Loucy (cell line): ENCODE measurements around the gene CMTM8.
A peak's percentile ranks its signal among the peaks of the same experiment; 100 is the strongest.

Experiments used
- H2AFZ ChIP-seq: fragments of 200-600 bp; sonication (generic); 2 replicates; pipeline ENCODE4 v1.6.0; 2016; ENCODE audit warnings: antibody characterized with exemption, mild to moderate bottlenecking, low read length, moderate library complexity
- H3F3A ChIP-seq: fragments of 200-600 bp; 2 replicates; pipeline ENCODE4 v1.6.0; 2016; ENCODE audit warnings: antibody characterized with exemption, low read depth, mild to moderate bottlenecking
- H3K27me3 ChIP-seq: fragments of 200-600 bp; sonication (generic); 2 replicates; pipeline ENCODE4 v1.6.1; 2014; ENCODE audit warnings: low read length, mild to moderate bottlenecking; ENCODE audit not compliant: insufficient read depth, poor library complexity, severe bottlenecking
- H3K36me3 ChIP-seq: fragments of 200-600 bp; sonication (generic); 2 replicates; pipeline ENCODE4 v1.6.1; 2016; ENCODE audit warnings: low read length; ENCODE audit not compliant: insufficient read depth
- H3K4me1 ChIP-seq: fragments of 200-600 bp; sonication (generic); 2 replicates; pipeline ENCODE4 v1.5.1; 2014; ENCODE audit warnings: low read length, mild to moderate bottlenecking; ENCODE audit not compliant: insufficient read depth, poor library complexity, severe bottlenecking
- H3K4me2 ChIP-seq: fragments of 200-600 bp; sonication (generic); 2 replicates; pipeline ENCODE4 v1.6.0; 2014; ENCODE audit warnings: antibody characterized with exemption, low read length, low read depth, mild to moderate bottlenecking; ENCODE audit not compliant: poor library complexity, severe bottlenecking
- H3K4me3 ChIP-seq: fragments of 200-600 bp; sonication (generic); 2 replicates; pipeline ENCODE4 v1.5.1; 2014; ENCODE audit warnings: low read length, mild to moderate bottlenecking, mixed read lengths; ENCODE audit not compliant: poor library complexity, severe bottlenecking
- H3K79me2 ChIP-seq: fragments of 200-600 bp; sonication (generic); 2 replicates; pipeline ENCODE4 v1.6.1; 2014; ENCODE audit warnings: low read length; ENCODE audit not compliant: insufficient read depth
- H3K9ac ChIP-seq: fragments of 200-600 bp; sonication (generic); 2 replicates; pipeline ENCODE4 v1.6.0; 2014; ENCODE audit warnings: mild to moderate bottlenecking, low read depth, low read length, moderate library complexity; ENCODE audit not compliant: poor library complexity, severe bottlenecking
- H3K9me2 ChIP-seq: fragments of 200-600 bp; sonication (generic); replicated peaks from 2 replicates; pipeline ENCODE4 v1.6.1; 2016; ENCODE audit warnings: low read depth, low read length, mixed read lengths
- H3K9me3 ChIP-seq: fragments of 200-600 bp; sonication (generic); 2 replicates; pipeline ENCODE4 v1.6.1; 2014; ENCODE audit warnings: mild to moderate bottlenecking, antibody characterized with exemption, low read length, low read depth; ENCODE audit not compliant: insufficient read depth
- H4K20me1 ChIP-seq: fragments of 200-600 bp; sonication (generic); 2 replicates; pipeline ENCODE4 v1.6.0; 2014; ENCODE audit warnings: antibody characterized with exemption, low read length, mild to moderate bottlenecking; ENCODE audit not compliant: insufficient read depth, poor library complexity, severe bottlenecking
- EZH2phosphoT487 ChIP-seq: fragments of 200-600 bp; IDR thresholded peaks from 2 replicates; pipeline ENCODE4 v1.6.1; 2018; ENCODE audit warnings: antibody characterized with exemption, mild to moderate bottlenecking, moderate library complexity, borderline replicate concordance
- TF ChIP-seq, protein P1 (sequence below): fragments of 200-600 bp; sonication (generic); conservative IDR thresholded peaks from 2 replicates; pipeline ENCODE4 v1.5.1; 2014; ENCODE audit warnings: mild to moderate bottlenecking, antibody characterized with exemption, low read length

The CMTM8 gene

DNA sequence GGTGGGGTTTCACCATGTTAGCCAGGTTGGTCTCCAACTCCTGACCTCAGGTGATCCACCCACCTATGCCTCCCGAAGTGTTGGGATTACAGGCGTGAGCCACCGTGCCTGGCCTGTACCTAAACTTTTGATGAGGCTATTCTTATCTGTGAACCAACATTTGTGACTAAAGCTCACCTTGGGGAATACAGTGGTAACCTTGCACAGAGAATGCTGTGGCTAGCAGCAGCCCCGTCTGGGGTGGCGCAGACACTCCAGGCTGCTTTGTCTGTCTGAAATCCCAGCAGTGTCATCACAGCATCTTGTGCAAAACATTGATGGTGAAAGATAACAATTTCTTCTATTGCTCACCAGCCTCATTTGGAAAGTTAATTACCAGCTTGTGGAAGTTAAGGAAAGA, 58.9 kb downstream of the CMTM8 start:
- TF ChIP-seq EZH2phosphoT487 = no peak
- TF ChIP-seq, protein P1, sequence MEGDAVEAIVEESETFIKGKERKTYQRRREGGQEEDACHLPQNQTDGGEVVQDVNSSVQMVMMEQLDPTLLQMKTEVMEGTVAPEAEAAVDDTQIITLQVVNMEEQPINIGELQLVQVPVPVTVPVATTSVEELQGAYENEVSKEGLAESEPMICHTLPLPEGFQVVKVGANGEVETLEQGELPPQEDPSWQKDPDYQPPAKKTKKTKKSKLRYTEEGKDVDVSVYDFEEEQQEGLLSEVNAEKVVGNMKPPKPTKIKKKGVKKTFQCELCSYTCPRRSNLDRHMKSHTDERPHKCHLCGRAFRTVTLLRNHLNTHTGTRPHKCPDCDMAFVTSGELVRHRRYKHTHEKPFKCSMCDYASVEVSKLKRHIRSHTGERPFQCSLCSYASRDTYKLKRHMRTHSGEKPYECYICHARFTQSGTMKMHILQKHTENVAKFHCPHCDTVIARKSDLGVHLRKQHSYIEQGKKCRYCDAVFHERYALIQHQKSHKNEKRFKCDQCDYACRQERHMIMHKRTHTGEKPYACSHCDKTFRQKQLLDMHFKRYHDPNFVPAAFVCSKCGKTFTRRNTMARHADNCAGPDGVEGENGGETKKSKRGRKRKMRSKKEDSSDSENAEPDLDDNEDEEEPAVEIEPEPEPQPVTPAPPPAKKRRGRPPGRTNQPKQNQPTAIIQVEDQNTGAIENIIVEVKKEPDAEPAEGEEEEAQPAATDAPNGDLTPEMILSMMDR = no peak
- peak overlapping the region; percentile 30; the same call in 1 of the 2 replicates for H2AFZ ChIP-seq

GRCh38 chr3:32301426-32301825, 62.9 kb downstream of the CMTM8 start:
- Histone ChIP-seq H3K9ac (no peak overlapping the region), H2AFZ (no peak overlapping the region), H3K27me3 (no peaks in the 10 kb centered on the region), H4K20me1 (no peaks in the 10 kb centered on the region), H3K9me3 (no peaks in the 10 kb centered on the region), H3K79me2 (no peaks in the 10 kb centered on the region), H3K4me1 (no peaks in the 10 kb centered on the region), H3K4me2 (no peak overlapping the region), H3K4me3 (no peak overlapping the region), H3K36me3 (no peaks in the 10 kb centered on the region), H3F3A (no peaks in the 10 kb centered on the region), H3K9me2 (no peaks in the 10 kb centered on the region)
- no peak for TF ChIP-seq EZH2phosphoT487
- TF ChIP-seq, protein P1 = no peak

More for the DNA sequence above, 58.9 kb downstream of the CMTM8 start:
- Histone ChIP-seq H3F3A (no peaks in the 10 kb centered on the region), H3K9me3 (no peaks in the 10 kb centered on the region), H4K20me1 (no peaks in the 10 kb centered on the region), H3K9ac (no peak overlapping the region), H3K9me2 (no peaks in the 10 kb centered on the region), H3K4me3 (no peak overlapping the region), H3K4me2 (no peak overlapping the region), H3K79me2 (no peaks in the 10 kb centered on the region), H3K4me1 (no peaks in the 10 kb centered on the region), H3K27me3 (no peaks in the 10 kb centered on the region), H3K36me3 (no peaks in the 10 kb centered on the region)

- Histone ChIP-seq H3K4me3 (no peak overlapping the region), H3K9me3 (no peaks in the 10 kb centered on the region), H3K27me3 (no peaks in the 10 kb centered on the region), H3K9ac (no peak overlapping the region), H3K79me2 (no peaks in the 10 kb centered on the region), H3F3A (no peaks in the 10 kb centered on the region), H3K4me1 (no peaks in the 10 kb centered on the region), H3K4me2 (no peak overlapping the region), H4K20me1 (no peaks in the 10 kb centered on the region), H3K9me2 (no peaks in the 10 kb centered on the region), H2AFZ (no peak overlapping the region), H3K36me3 (no peaks in the 10 kb centered on the region)
- no peak for TF ChIP-seq EZH2phosphoT487
- TF ChIP-seq, protein P1 = no peak
Observed at GRCh38 chr3:32302601-32303398, 64.3 kb downstream of the CMTM8 start.
